Neuronal stem cell (in vitro differentiated cells): ENCODE data around the gene SLC18A3.

Experiments
- DNase-seq: peaks from one replicate; pipeline ENCODE4 v3.0.0-alpha.2; 2013; ENCODE audit warnings: low spot score
- H2AFZ ChIP-seq: one replicate; pipeline ENCODE4 v1.6.1; 2013; ENCODE audit warnings: mild to moderate bottlenecking, low read length, inconsistent platforms
- H2AK5ac ChIP-seq: 2 replicates; pipeline ENCODE4 v1.6.1; 2013; ENCODE audit warnings: low read depth, mild to moderate bottlenecking, inconsistent platforms, low read length, moderate library complexity, mixed read lengths
- H2BK120ac ChIP-seq: 2 replicates; pipeline ENCODE4 v1.6.1; 2013; ENCODE audit warnings: low read depth, mild to moderate bottlenecking, inconsistent platforms, low read length, moderate library complexity, mixed read lengths
- H2BK12ac ChIP-seq: one replicate; pipeline ENCODE4 v1.6.1; 2013; ENCODE audit warnings: low read length, inconsistent platforms
- H2BK15ac ChIP-seq: 2 replicates; pipeline ENCODE4 v1.6.1; 2013; ENCODE audit warnings: mild to moderate bottlenecking, low read length, inconsistent platforms, mixed read lengths
- H2BK5ac ChIP-seq: one replicate; pipeline ENCODE4 v1.6.1; 2013; ENCODE audit warnings: inconsistent platforms, mild to moderate bottlenecking, low read length, moderate library complexity
- H3K14ac ChIP-seq: one replicate; pipeline ENCODE4 v1.6.1; 2013; ENCODE audit warnings: low read length, inconsistent platforms
- H3K18ac ChIP-seq: 2 replicates; pipeline ENCODE4 v1.6.1; 2013; ENCODE audit warnings: low read length, inconsistent platforms
- H3K23ac ChIP-seq: 2 replicates; pipeline ENCODE4 v1.6.1; 2013; ENCODE audit warnings: low read depth, mild to moderate bottlenecking, mixed read lengths, low read length, inconsistent platforms; ENCODE audit not compliant: poor library complexity
- H3K27ac ChIP-seq: replicated peaks from 3 replicates; pipeline ENCODE4 v1.5.1; 2013; ENCODE audit warnings: low read length, inconsistent platforms
- H3K27me3 ChIP-seq, 3 experiments: 2 replicates each; pipeline ENCODE4 v1.6.1; 2013; ENCODE audit warnings: low read length in 3 of 3, mild to moderate bottlenecking in 2 of 3, inconsistent platforms in 1 of 3, low read depth in 1 of 3, mixed read lengths in 1 of 3, moderate library complexity in 1 of 3; ENCODE audit not compliant: control insufficient read depth in 3 of 3, insufficient read depth in 3 of 3
- H3K36me3 ChIP-seq, 2 donors: replicated peaks in 1 of 2; 2 replicates each; pipeline ENCODE4 v1.6.1; 2013; ENCODE audit warnings: low read length in 2 of 2; ENCODE audit not compliant: control insufficient read depth in 2 of 2, insufficient read depth in 2 of 2
- H3K4ac ChIP-seq: 2 replicates; pipeline ENCODE4 v1.6.1; 2013; ENCODE audit warnings: inconsistent platforms, mild to moderate bottlenecking, low read length, moderate library complexity
- H3K4me1 ChIP-seq, 2 donors: 1 replicate in 1 of 2; 2 replicates in 1 of 2; pipeline ENCODE4 v1.6.1; 2013; ENCODE audit warnings: low read length in 2 of 2, low read depth in 1 of 2; ENCODE audit not compliant: control insufficient read depth in 2 of 2, insufficient read depth in 1 of 2
- H3K4me2 ChIP-seq: one replicate; pipeline ENCODE4 v1.6.1; 2013; ENCODE audit warnings: mild to moderate bottlenecking, low read length, inconsistent platforms; ENCODE audit not compliant: insufficient read depth, poor library complexity, severe bottlenecking
- H3K4me3 ChIP-seq, 2 donors: 2 replicates each; pipeline ENCODE4 v1.5.1; 2013; ENCODE audit warnings: low read length in 2 of 2, mild to moderate bottlenecking in 2 of 2, inconsistent platforms in 1 of 2, moderate library complexity in 1 of 2
- H3K79me1 ChIP-seq: one replicate; pipeline ENCODE4 v1.6.1; 2013; ENCODE audit warnings: low read depth, mild to moderate bottlenecking, inconsistent platforms, low read length, moderate library complexity
- H3K9ac ChIP-seq: one replicate; pipeline ENCODE4 v1.6.1; 2013; ENCODE audit warnings: mild to moderate bottlenecking, low read depth, low read length, inconsistent platforms; ENCODE audit not compliant: poor library complexity
- H3K9me3 ChIP-seq, 2 donors: replicated peaks in 1 of 2; 2 replicates each; pipeline versions ENCODE3 to v1.6.1; 2013; ENCODE audit warnings: low read length in 2 of 2, mild to moderate bottlenecking in 2 of 2, inconsistent platforms in 1 of 2, low read depth in 1 of 2, mixed read lengths in 1 of 2, moderate library complexity in 1 of 2; ENCODE audit not compliant: control insufficient read depth in 2 of 2, insufficient read depth in 1 of 2
- H4K8ac ChIP-seq: one replicate; pipeline ENCODE4 v1.6.1; 2013; ENCODE audit warnings: low read depth, mild to moderate bottlenecking, inconsistent platforms, low read length, moderate library complexity
- H4K91ac ChIP-seq: one replicate; pipeline ENCODE4 v1.6.1; 2013; ENCODE audit warnings: low read length, low read depth, mild to moderate bottlenecking, inconsistent platforms; ENCODE audit not compliant: poor library complexity
- WGBS, 2 donors: extraction: QIAGEN DNeasy Blood & Tissue Kit; methylation state at CpG; one replicate each; pipeline ENCODE4 v1.1.7; 2013; ENCODE audit warnings: missing lambda C conversion rate in 2 of 2, mixed read lengths in 1 of 2; ENCODE audit not compliant: insufficient read length in 2 of 2, insufficient replicate concordance in 1 of 2; ENCODE audit errors: extremely low coverage in 2 of 2; 5-methylcytosine and 5-hydroxymethylcytosine counted together

Gene SLC18A3

GRCh38 chr10:49617121-49618020 is 7.3 kb downstream of the SLC18A3 start:
- Histone ChIP-seq H3K27me3 (peaks cover 20 to 97% (median 42%) of the 10 kb centered on the region in 3 experiments), H3K18ac (no peak overlapping the region), H3K4me3 (no peak overlapping the region), H4K91ac (no peak overlapping the region), H2BK5ac (no peak overlapping the region), H3K4ac (no peak overlapping the region), H2AK5ac (peak overlapping the region; percentile 10), H2BK15ac (no peak overlapping the region), H2BK120ac (no peak overlapping the region), H3K9me3 (no peaks in the 10 kb centered on the region), H4K8ac (no peak overlapping the region), H3K79me1 (no peaks in the 10 kb centered on the region), H2BK12ac (no peak overlapping the region), H3K23ac (no peak overlapping the region), H3K4me1 (peaks cover 0 to 13% of the 10 kb centered on the region in 2 donors), H2AFZ (no peak overlapping the region), H3K4me2 (no peak overlapping the region), H3K9ac (no peak overlapping the region), H3K27ac (no peak overlapping the region), H3K36me3 (no peaks in the 10 kb centered on the region), H3K14ac (no peak overlapping the region)
- WGBS, 2 donors = no CpG with 5 or more reads among the region's 7 CpGs
- no peak for DNase-seq

DNA sequence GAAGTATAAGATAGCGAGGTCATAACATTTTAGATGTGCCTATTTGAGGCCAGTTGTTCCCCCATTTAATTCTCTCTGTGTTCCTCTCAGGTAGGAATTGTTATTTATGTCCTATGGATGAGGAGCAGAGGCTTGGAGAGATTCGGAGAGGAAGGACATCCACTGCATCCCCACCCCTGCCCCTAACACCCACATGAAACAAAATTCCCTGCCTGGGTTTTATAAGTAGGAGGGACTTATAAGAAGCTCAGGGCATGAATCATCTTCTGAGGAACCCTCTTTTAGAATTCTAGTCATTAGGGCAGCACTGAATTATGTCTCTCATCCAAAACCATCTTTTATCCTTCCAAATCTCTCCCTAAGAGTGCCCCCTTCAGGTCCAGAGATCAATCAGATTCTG is 8.7 kb downstream of the SLC18A3 start:
- H3K4ac ChIP-seq = no peak overlapping the region
- DNase-seq = no peak
- peaks cover 6 to 88% (median 28%) of the 10 kb centered on the region in 3 experiments for H3K27me3 ChIP-seq
- no peak overlapping the region for H2AFZ ChIP-seq
- no peak overlapping the region for H2BK120ac ChIP-seq
- H2BK5ac ChIP-seq = no peak overlapping the region
- no peak overlapping the region for H3K9ac ChIP-seq
- H3K27ac ChIP-seq = no peak overlapping the region
- H4K8ac ChIP-seq = no peak overlapping the region
- no peak overlapping the region for H3K23ac ChIP-seq
- H2BK15ac ChIP-seq = no peak overlapping the region
- H2AK5ac ChIP-seq = no peak overlapping the region
- H3K9me3 ChIP-seq = no peaks in the 10 kb centered on the region
- no peak overlapping the region for H3K18ac ChIP-seq
- peaks cover 0 to 9% of the 10 kb centered on the region in 2 donors for H3K4me1 ChIP-seq
- no peak overlapping the region for H3K4me3 ChIP-seq
- H3K14ac ChIP-seq = no peak overlapping the region
- H3K36me3 ChIP-seq = no peaks in the 10 kb centered on the region
- H2BK12ac ChIP-seq = no peak overlapping the region
- no peak overlapping the region for H4K91ac ChIP-seq
- no peak overlapping the region for H3K4me2 ChIP-seq
- no CpG with 5 or more reads among the region's 2 CpGs for WGBS, 2 donors
- no peaks in the 10 kb centered on the region for H3K79me1 ChIP-seq

DNA sequence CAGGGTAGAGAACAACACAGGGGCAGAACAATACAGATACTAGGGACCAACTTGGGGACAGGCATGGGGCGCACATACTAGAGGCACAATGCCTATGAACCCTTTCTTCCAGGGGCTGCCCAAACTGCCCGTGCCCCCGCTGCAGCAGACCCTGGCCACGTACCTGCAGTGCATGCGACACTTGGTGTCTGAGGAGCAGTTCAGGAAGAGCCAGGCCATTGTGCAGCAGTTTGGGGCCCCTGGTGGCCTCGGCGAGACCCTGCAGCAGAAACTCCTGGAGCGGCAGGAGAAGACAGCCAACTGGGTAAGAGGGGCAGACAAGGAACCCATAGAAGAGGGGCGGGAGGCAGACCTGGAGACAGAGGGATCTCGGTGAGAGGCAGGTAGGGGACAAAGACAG is 9.5 kb downstream of the SLC18A3 start:
- WGBS, 2 donors = no CpG with 5 or more reads among the region's 10 CpGs
- H3K4me1 ChIP-seq = peaks cover 0 to 5% of the 10 kb centered on the region in 2 donors
- H3K9ac ChIP-seq = no peak overlapping the region
- no peak overlapping the region for H3K4ac ChIP-seq
- no peak overlapping the region for H3K4me3 ChIP-seq
- no peaks in the 10 kb centered on the region for H3K79me1 ChIP-seq
- H2BK15ac ChIP-seq = no peak overlapping the region
- no peak overlapping the region for H4K91ac ChIP-seq
- H3K9me3 ChIP-seq = no peaks in the 10 kb centered on the region
- no peak overlapping the region for H2BK5ac ChIP-seq
- no peak overlapping the region for H3K23ac ChIP-seq
- no peak for DNase-seq
- H3K14ac ChIP-seq = no peak overlapping the region
- H2AFZ ChIP-seq = no peak overlapping the region
- no peaks in the 10 kb centered on the region for H3K36me3 ChIP-seq
- H3K18ac ChIP-seq = no peak overlapping the region
- no peak overlapping the region for H2BK120ac ChIP-seq
- no peak overlapping the region for H2BK12ac ChIP-seq
- H2AK5ac ChIP-seq = no peak overlapping the region
- no peak overlapping the region for H4K8ac ChIP-seq
- H3K27ac ChIP-seq = no peak overlapping the region
- H3K27me3 ChIP-seq = peaks cover 1 to 80% (median 20%) of the 10 kb centered on the region in 3 experiments
- H3K4me2 ChIP-seq = no peak overlapping the region

- Histone ChIP-seq H3K27me3 (peaks cover 0 to 73% (median 13%) of the 10 kb centered on the region in 3 experiments), H3K4me2 (no peak overlapping the region), H3K79me1 (no peaks in the 10 kb centered on the region), H2BK5ac (no peak overlapping the region), H3K9ac (peak overlapping the region; percentile 53), H3K23ac (no peak overlapping the region), H2BK15ac (no peak overlapping the region), H4K8ac (no peak overlapping the region), H3K27ac (no peak overlapping the region), H3K14ac (no peak overlapping the region), H3K9me3 (no peaks in the 10 kb centered on the region), H4K91ac (no peak overlapping the region), H2BK12ac (no peak overlapping the region), H2AFZ (no peak overlapping the region), H2AK5ac (no peak overlapping the region), H3K4me1 (peaks cover 0 to 4% of the 10 kb centered on the region in 2 donors), H3K4ac (no peak overlapping the region), H3K36me3 (no peaks in the 10 kb centered on the region), H2BK120ac (no peak overlapping the region), H3K4me3 (no peak overlapping the region), H3K18ac (peak overlapping the region; percentile 15)
- WGBS, 2 donors = no CpG with 5 or more reads among the region's 12 CpGs
- DNase-seq = no peak
Measured at GRCh38 chr10:49620286-49620810, 10.2 kb downstream of the SLC18A3 start.
